B cell (primary cell): Measurements from ENCODE around the gene ELF1. TPM values are rescaled to one million over a fixed set of nuclear protein-coding genes. Genes with fewer than 3 reads are reported as not detected.

Experiments
- ATAC-seq: fragments of 200-7000 bp; cut with Tn5 transposase; one replicate; pipeline ENCODE4 v1.10.0; 2021; ENCODE audit warnings: low read depth, mild to moderate bottlenecking, moderate number of reproducible peaks, moderate library complexity
- CTCF ChIA-PET: fragments of 350-600 bp; sonication (Branson Sonifier 250); formaldehyde crosslinking; loops from one replicate; lab custom pipeline; 2021; ENCODE audit warnings: antibody characterized with exemption, inconsistent platforms; lab: Charles Lee
- POLR2A ChIA-PET: fragments of 350-600 bp; sonication (Branson Sonifier 250); formaldehyde crosslinking; loops from one replicate; lab custom pipeline; 2021; ENCODE audit warnings: antibody characterized with exemption; lab: Charles Lee
- DNase-seq: peaks from one replicate; pipeline ENCODE4 v3.0.0; 2013
- H2AFZ ChIP-seq: 2 replicates; pipeline ENCODE4 v1.6.1; 2012; ENCODE audit warnings: mild to moderate bottlenecking, low read depth, low read length; ENCODE audit not compliant: insufficient read depth, poor library complexity, severe bottlenecking
- H3K27ac ChIP-seq, 2 donors: 1 replicate in 1 of 2; 2 replicates in 1 of 2; pipeline ENCODE4 v1.5.1; 2012 to 2013; ENCODE audit warnings: low read length in 2 of 2, mild to moderate bottlenecking in 2 of 2, moderate library complexity in 1 of 2
- H3K27me3 ChIP-seq, 4 experiments: fragments of 200-600 bp in 1 of 4; sonication (generic) in 1 of 4; replicated peaks in 1 of 4; 1 replicate in 2 of 4; 2 replicates in 2 of 4; pipeline versions ENCODE4 v1.6.1 to v1.7.0; 2013 to 2016; ENCODE audit warnings: low read length in 3 of 4, mild to moderate bottlenecking in 2 of 4, mixed read lengths in 1 of 4, moderate library complexity in 1 of 4; ENCODE audit not compliant: insufficient read depth in 4 of 4, control insufficient read depth in 3 of 4; ENCODE audit errors: control extremely low read depth in 1 of 4
- H3K36me3 ChIP-seq, 2 experiments: replicated peaks in 1 of 2; 1 replicate in 1 of 2; 2 replicates in 1 of 2; pipeline versions ENCODE4 v1.6.1 to v1.7.1; 2013; ENCODE audit warnings: low read length in 1 of 2; ENCODE audit not compliant: insufficient read depth in 2 of 2, control insufficient read depth in 1 of 2; ENCODE audit errors: control extremely low read depth in 1 of 2, extremely low read depth in 1 of 2
- H3K4me1 ChIP-seq, 2 donors: fragments of 200-600 bp in 1 of 2; sonication (generic) in 1 of 2; 1 replicate in 1 of 2; 2 replicates in 1 of 2; pipeline versions ENCODE4 v1.5.1 to v1.6.1; 2013 to 2017; ENCODE audit warnings: low read length in 2 of 2; ENCODE audit not compliant: control insufficient read depth in 2 of 2, insufficient read depth in 2 of 2
- H3K4me2 ChIP-seq: replicated peaks from 2 replicates; pipeline ENCODE3; 2012; ENCODE audit warnings: mild to moderate bottlenecking, low read depth, low read length; ENCODE audit not compliant: poor library complexity, severe bottlenecking
- H3K4me3 ChIP-seq, 5 experiments: fragments of 200-600 bp in 1 of 5; sonication (generic) in 1 of 5; 1 replicate in 3 of 5; 2 replicates in 2 of 5; pipeline versions ENCODE4 v1.5.1 to v1.7.0; 2011 to 2016; ENCODE audit warnings: low read length in 4 of 5, mild to moderate bottlenecking in 4 of 5, low read depth in 2 of 5, control low read depth in 1 of 5, moderate library complexity in 1 of 5; ENCODE audit not compliant: insufficient read depth in 1 of 5; ENCODE audit errors: control extremely low read depth in 1 of 5, extremely low read depth in 1 of 5
- H3K79me2 ChIP-seq: fragments of 200-600 bp; sonication (generic); one replicate; pipeline ENCODE4 v1.6.0; 2016; ENCODE audit warnings: low read length; ENCODE audit not compliant: control insufficient read depth, insufficient read depth
- H3K9ac ChIP-seq: fragments of 200-600 bp; sonication (generic); 2 replicates; pipeline ENCODE4 v1.6.1; 2017; ENCODE audit warnings: mild to moderate bottlenecking, low read length, moderate library complexity
- H3K9me3 ChIP-seq, 3 donors: one replicate each; pipeline versions ENCODE4 v1.6.1 to v1.7.1; 2013; ENCODE audit warnings: low read length in 2 of 3; ENCODE audit not compliant: control insufficient read depth in 2 of 3, insufficient read depth in 1 of 3; ENCODE audit errors: control extremely low read depth in 1 of 3
- H4K20me1 ChIP-seq: 2 replicates; pipeline ENCODE4 v1.6.0; 2012; ENCODE audit warnings: mild to moderate bottlenecking, low read length; ENCODE audit not compliant: insufficient read depth, control insufficient read depth, poor library complexity, severe bottlenecking
- H3K27ac Mint-ChIP-seq: one replicate; pipeline ENCODE4 v1.8.0; 2021; ENCODE audit warnings: mixed read lengths
- H3K27me3 Mint-ChIP-seq: one replicate; pipeline ENCODE4 v1.8.0; 2021; ENCODE audit warnings: mixed read lengths
- H3K4me1 Mint-ChIP-seq: one replicate; pipeline ENCODE4 v1.8.0; 2021; ENCODE audit warnings: mixed read lengths
- H3K4me3 Mint-ChIP-seq: one replicate; pipeline ENCODE4 v1.8.0; 2021; ENCODE audit warnings: mixed read lengths
- H3K9me3 Mint-ChIP-seq: one replicate; pipeline ENCODE4 v1.8.0; 2022; ENCODE audit warnings: mixed read lengths; ENCODE audit not compliant: insufficient read depth
- EZH2 ChIP-seq: IDR thresholded peaks from 2 replicates; pipeline ENCODE4 v1.6.1; 2012; ENCODE audit warnings: borderline replicate concordance, low read depth, mild to moderate bottlenecking, moderate library complexity, low read length; ENCODE audit not compliant: insufficient read depth, poor library complexity, severe bottlenecking
- WGBS: methylation state at CpG from one replicate; pipeline ENCODE4 v1.1.5; 2013; ENCODE audit warnings: missing lambda C conversion rate; ENCODE audit not compliant: insufficient coverage; 5-methylcytosine and 5-hydroxymethylcytosine counted together
- intact Hi-C: fragments of 100-400 bp; cut with micrococcal nuclease; formaldehyde crosslinking; loops from one replicate; pipeline ENCODE4 v1.10.0; 2022
- polyA plus RNA-seq: library from polyadenylated mRNA; depleted of rRNA; stranded (reverse); fragments of >200 nt; gene quantifications from 2 replicates; pipeline ENCODE4 v1.2.3, GENCODE V29; 2012
- total RNA-seq, 2 donors: library from RNA; stranded (reverse); fragments of 120-200 nt in 1 of 2; gene quantifications; 1 replicate in 1 of 2; 2 replicates in 1 of 2; pipeline versions ENCODE4 v1.2.3 to v1.2.4, GENCODE V29; 2013 to 2022
- TF ChIP-seq, protein P1 (sequence below): fragments of 200-600 bp; IDR thresholded peaks from one replicate; pipeline ENCODE4 v1.8.0; 2022; ENCODE audit warnings: antibody characterized with exemption, mild to moderate bottlenecking

The ELF1 gene
- total and polyA plus RNA-seq, 2 donors (not counting 1 experiment from before 2014, with no cell fraction given) = 62.0 to 186 TPM

DNA sequence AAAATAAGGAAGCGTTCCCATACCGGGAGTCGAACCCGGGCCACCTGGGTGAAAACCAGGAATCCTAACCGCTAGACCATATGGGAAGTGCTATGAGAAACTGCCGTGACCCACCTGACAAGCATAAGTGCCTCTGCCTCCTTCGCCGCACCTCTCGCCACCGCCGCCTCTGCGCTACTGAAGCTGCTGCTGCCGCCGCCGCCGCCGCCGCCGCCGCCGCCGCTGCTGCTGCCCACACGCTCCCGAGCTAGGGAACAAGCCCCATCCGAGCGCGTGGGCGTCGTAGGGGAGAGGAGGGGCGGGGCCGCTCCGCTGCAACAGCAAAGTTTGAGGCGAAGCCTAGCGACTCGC lies 41.6 kb upstream of the ELF1 start:
- H3K4me1 Mint-ChIP-seq = peaks cover 43% of the 10 kb centered on the region
- under 1% methylated on average over 35 of the region's 35 CpGs for WGBS
- no peaks in the 10 kb centered on the region for H3K9me3 Mint-ChIP-seq
- intact Hi-C loops = loop anchor here (1.0 to 2.0 kb wide), 11 partner anchors 15 to 1316 kb away; partner anchors contain the start of genes ELF1, KBTBD6, KBTBD7 and MRPS31
- peak overlapping the region; percentile 93 for H2AFZ ChIP-seq
- peaks cover 12 to 14% of the 10 kb centered on the region in 2 donors for H3K4me1 ChIP-seq
- ChIA-PET CTCF (interaction anchor here (0.7 to 3.7 kb wide), 13 partner anchors 14 to 1190 kb away, joined by 3 to 31 read pairs (median 4); partner anchors contain the start of gene ELF1), POLR2A (interaction anchor here (0.7 to 3.2 kb wide), 12 partner anchors 41 to 1406 kb away, joined by 3 to 32 read pairs (median 4); partner anchors contain the start of gene ELF1)
- peak overlapping the region; percentile 100 for H3K4me3 Mint-ChIP-seq
- H3K27ac ChIP-seq = peak overlapping the region; percentile 86 to 91
- peak overlapping the region; percentile 85 for H3K9ac ChIP-seq
- peaks cover 59% of the 10 kb centered on the region for H3K79me2 ChIP-seq
- no peaks in the 10 kb centered on the region for H3K27me3 Mint-ChIP-seq
- H3K9me3 ChIP-seq = no peaks in the 10 kb centered on the region
- ATAC-seq (peak; percentile 46), DNase-seq (peak; percentile 94)
- peak overlapping the region; percentile 83 to 99 (median 98) for H3K4me3 ChIP-seq
- TF ChIP-seq EZH2 = no peak
- TF ChIP-seq, protein P1, sequence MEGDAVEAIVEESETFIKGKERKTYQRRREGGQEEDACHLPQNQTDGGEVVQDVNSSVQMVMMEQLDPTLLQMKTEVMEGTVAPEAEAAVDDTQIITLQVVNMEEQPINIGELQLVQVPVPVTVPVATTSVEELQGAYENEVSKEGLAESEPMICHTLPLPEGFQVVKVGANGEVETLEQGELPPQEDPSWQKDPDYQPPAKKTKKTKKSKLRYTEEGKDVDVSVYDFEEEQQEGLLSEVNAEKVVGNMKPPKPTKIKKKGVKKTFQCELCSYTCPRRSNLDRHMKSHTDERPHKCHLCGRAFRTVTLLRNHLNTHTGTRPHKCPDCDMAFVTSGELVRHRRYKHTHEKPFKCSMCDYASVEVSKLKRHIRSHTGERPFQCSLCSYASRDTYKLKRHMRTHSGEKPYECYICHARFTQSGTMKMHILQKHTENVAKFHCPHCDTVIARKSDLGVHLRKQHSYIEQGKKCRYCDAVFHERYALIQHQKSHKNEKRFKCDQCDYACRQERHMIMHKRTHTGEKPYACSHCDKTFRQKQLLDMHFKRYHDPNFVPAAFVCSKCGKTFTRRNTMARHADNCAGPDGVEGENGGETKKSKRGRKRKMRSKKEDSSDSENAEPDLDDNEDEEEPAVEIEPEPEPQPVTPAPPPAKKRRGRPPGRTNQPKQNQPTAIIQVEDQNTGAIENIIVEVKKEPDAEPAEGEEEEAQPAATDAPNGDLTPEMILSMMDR = no peak
- peak overlapping the region; percentile 83 for H3K4me2 ChIP-seq
- no peaks in the 10 kb centered on the region for H4K20me1 ChIP-seq
- H3K36me3 ChIP-seq = peaks cover under 1 to 2% of the 10 kb centered on the region in 2 experiments
- H3K27ac Mint-ChIP-seq = peak overlapping the region; percentile 100
- no peaks in the 10 kb centered on the region for H3K27me3 ChIP-seq

GRCh38 chr13:41060082-41060723 lies 41.1 kb upstream of the ELF1 start:
- DNase-seq (peak; percentile 89), ATAC-seq (peak; percentile 42)
- peak overlapping the region; percentile 100 for H3K27ac Mint-ChIP-seq
- H3K9me3 Mint-ChIP-seq = no peaks in the 10 kb centered on the region
- Histone ChIP-seq H3K4me1 (peaks cover 14% of the 10 kb centered on the region in 2 donors), H3K36me3 (peaks cover 0 to 2% of the 10 kb centered on the region in 2 experiments), H2AFZ (peak overlapping the region; percentile 93), H3K9me3 (no peaks in the 10 kb centered on the region), H3K9ac (peak overlapping the region; percentile 85), H4K20me1 (no peaks in the 10 kb centered on the region), H3K27ac (peak overlapping the region; percentile 86 to 91), H3K4me2 (peak overlapping the region; percentile 83), H3K27me3 (no peaks in the 10 kb centered on the region), H3K4me3 (peak overlapping the region; percentile 83 to 99 (median 98)), H3K79me2 (peaks cover 64% of the 10 kb centered on the region)
- POLR2A ChIA-PET = interaction anchor here (0.5 to 3.2 kb wide), 10 partner anchors 41 to 621 kb away, joined by 3 to 32 read pairs (median 4); partner anchors contain the start of gene ELF1
- H3K4me1 Mint-ChIP-seq = peaks cover 46% of the 10 kb centered on the region
- H3K4me3 Mint-ChIP-seq = peak overlapping the region; percentile 100
- WGBS = under 1% methylated on average over 49 of the region's 57 CpGs
- intact Hi-C loops = loop anchor here (1.0 to 2.0 kb wide), 7 partner anchors 41 to 1317 kb away; partner anchors contain the start of genes ELF1, KBTBD6, KBTBD7 and NAA16
- TF ChIP-seq EZH2 = no peak
- TF ChIP-seq, protein P1 = peak; percentile 18
- CTCF ChIA-PET = interaction anchor here (0.7 to 3.7 kb wide), 15 partner anchors 13 to 1190 kb away, joined by 3 to 31 read pairs (median 4); partner anchors contain the start of gene ELF1
- H3K27me3 Mint-ChIP-seq = no peaks in the 10 kb centered on the region
